GM21381 (cell line): ENCODE results near the gene TBKBP1.

Source experiments
- ATAC-seq: cut with Tn5 transposase; IDR thresholded peaks from one replicate; pipeline ENCODE4 v1.9.1; 2021; ENCODE audit warnings: mild to moderate bottlenecking, moderate library complexity; ENCODE audit not compliant: unreplicated experiment

TBKBP1 gene

GRCh38 chr17:47698749-47699535, 5.0 kb downstream of the TBKBP1 start:
- no peak for ATAC-seq

- no peak for ATAC-seq
Measured at GRCh38 chr17:47699536-47699840, 5.5 kb downstream of the TBKBP1 start.

- no peak for ATAC-seq
Measured at GRCh38 chr17:47700471-47701449, 6.8 kb downstream of the TBKBP1 start.

GRCh38 chr17:47701608-47702007, 7.6 kb downstream of the TBKBP1 start:
- ATAC-seq = no peak

GRCh38 chr17:47702391-47702995, 8.5 kb downstream of the TBKBP1 start:
- ATAC-seq = no peak

- ATAC-seq = no peak
Measured at GRCh38 chr17:47703191-47703591, 9.2 kb downstream of the TBKBP1 start.

GRCh38 chr17:47703671-47704070, 9.7 kb downstream of the TBKBP1 start:
- ATAC-seq = no peak

GRCh38 chr17:47704116-47704515, 10.2 kb downstream of the TBKBP1 start:
- ATAC-seq = no peak

GRCh38 chr17:47704736-47705135, 10.8 kb downstream of the TBKBP1 start:
- ATAC-seq = no peak

GRCh38 chr17:47705536-47706530, 11.9 kb downstream of the TBKBP1 start:
- no peak for ATAC-seq

GRCh38 chr17:47707056-47707804, 13.3 kb downstream of the TBKBP1 start:
- ATAC-seq = no peak

- ATAC-seq = no peak
Measured at GRCh38 chr17:47707884-47708283, 13.9 kb downstream of the TBKBP1 start.

- no peak for ATAC-seq
Measured at GRCh38 chr17:47708312-47708863, 14.4 kb downstream of the TBKBP1 start.

- no peak for ATAC-seq
Measured at GRCh38 chr17:47708864-47709541, 15.0 kb downstream of the TBKBP1 start.

- no peak for ATAC-seq
Measured at GRCh38 chr17:47709594-47709993, 15.6 kb downstream of the TBKBP1 start.

- ATAC-seq = no peak
Measured at GRCh38 chr17:47711366-47712099, 17.6 kb downstream of the TBKBP1 start.

- ATAC-seq = no peak
Measured at GRCh38 chr17:47712330-47713023, 18.5 kb downstream of the TBKBP1 start.
